Liver (tissue), 9 donors: Measurements from ENCODE around the gene UBE2D4. TPM values are rescaled to one million over a fixed set of nuclear protein-coding genes. Genes with fewer than 3 reads are reported as not detected.
A peak's percentile ranks its signal among the peaks of the same experiment; 100 is the strongest.

Experiments
- DNase-seq: peaks from one replicate; pipeline ENCODE4 v3.0.0-alpha.2; 2017; ENCODE audit warnings: low spot score
- H3K27ac ChIP-seq, 2 donors: one replicate each; pipeline ENCODE4 v1.7.0; 2013; ENCODE audit warnings: inconsistent platforms in 2 of 2, low read length in 2 of 2, control low read depth in 1 of 2, low read depth in 1 of 2, mild to moderate bottlenecking in 1 of 2
- H3K27me3 ChIP-seq, 4 donors: one replicate each; pipeline versions ENCODE4 v1.6.1 to v1.7.0; 2013; ENCODE audit warnings: low read length in 3 of 4, inconsistent platforms in 1 of 4, mild to moderate bottlenecking in 1 of 4, moderate library complexity in 1 of 4; ENCODE audit not compliant: control insufficient read depth in 4 of 4, insufficient read depth in 4 of 4
- H3K36me3 ChIP-seq, 4 donors: one replicate each; pipeline versions ENCODE4 v1.6.1 to v1.7.0; 2013; ENCODE audit warnings: low read length in 3 of 4, mild to moderate bottlenecking in 3 of 4, low read depth in 1 of 4, moderate library complexity in 1 of 4; ENCODE audit not compliant: control insufficient read depth in 4 of 4, insufficient read depth in 3 of 4
- H3K4me1 ChIP-seq, 4 donors: one replicate each; pipeline versions ENCODE4 v1.6.1 to v1.7.0; 2013; ENCODE audit warnings: low read length in 3 of 4, mild to moderate bottlenecking in 3 of 4, moderate library complexity in 1 of 4; ENCODE audit not compliant: control insufficient read depth in 4 of 4, insufficient read depth in 4 of 4
- H3K4me3 ChIP-seq, 3 donors: one replicate each; pipeline versions ENCODE4 v1.6.1 to v1.7.0; 2013; ENCODE audit warnings: low read length in 3 of 3, control low read depth in 1 of 3, low read depth in 1 of 3, mild to moderate bottlenecking in 1 of 3
- H3K9ac ChIP-seq, 2 donors: one replicate each; pipeline ENCODE4 v1.7.0; 2013; ENCODE audit warnings: low read length in 2 of 2, mild to moderate bottlenecking in 2 of 2, moderate library complexity in 2 of 2, control low read depth in 1 of 2, low read depth in 1 of 2
- H3K9me3 ChIP-seq, 4 donors: one replicate each; pipeline versions ENCODE4 v1.6.1 to v1.7.0; 2013; ENCODE audit warnings: low read length in 3 of 4; ENCODE audit not compliant: control insufficient read depth in 4 of 4
- ATF3 ChIP-seq: IDR thresholded peaks from 2 replicates; pipeline ENCODE4 v1.6.1; 2016; ENCODE audit warnings: antibody characterized with exemption
- CTCF ChIP-seq: fragments of 150-350 bp; IDR thresholded peaks from 2 replicates; pipeline ENCODE4 v1.5.1; 2017; ENCODE audit warnings: improper control_type of control experiment, low read depth, low read length; ENCODE audit not compliant: missing input control
- EGR1 ChIP-seq, 2 donors: IDR thresholded peaks; 2 replicates each; pipeline ENCODE4 v1.6.1; 2016 to 2018; ENCODE audit warnings: antibody characterized with exemption in 2 of 2, low read depth in 2 of 2
- FOXA1 ChIP-seq: IDR thresholded peaks from 2 replicates; pipeline ENCODE4 v1.6.1; 2016; ENCODE audit warnings: antibody characterized with exemption
- FOXA2 ChIP-seq: IDR thresholded peaks from 2 replicates; pipeline ENCODE4 v1.6.1; 2016; ENCODE audit warnings: antibody characterized with exemption
- GABPA ChIP-seq, 2 donors: IDR thresholded peaks in 1 of 2; conservative IDR thresholded peaks in 1 of 2; 2 replicates each; pipeline ENCODE4 v1.6.1; 2016; ENCODE audit warnings: antibody characterized with exemption in 2 of 2, mild to moderate bottlenecking in 1 of 2, moderate library complexity in 1 of 2
- HNF4A ChIP-seq, 2 donors: conservative IDR thresholded peaks; 2 replicates each; pipeline ENCODE4 v1.6.1; 2016; ENCODE audit warnings: antibody characterized with exemption in 2 of 2, mild to moderate bottlenecking in 2 of 2
- HNF4G ChIP-seq: IDR thresholded peaks from 2 replicates; pipeline ENCODE4 v1.6.1; 2016; ENCODE audit warnings: antibody characterized with exemption
- JUND ChIP-seq, 2 donors: IDR thresholded peaks; 2 replicates each; pipeline ENCODE4 v1.6.1; 2016; ENCODE audit warnings: antibody characterized with exemption in 2 of 2
- MAX ChIP-seq: IDR thresholded peaks from 2 replicates; pipeline ENCODE4 v1.6.1; 2016; ENCODE audit warnings: antibody characterized with exemption
- NR2F2 ChIP-seq: IDR thresholded peaks from 2 replicates; pipeline ENCODE4 v1.6.1; 2016; ENCODE audit warnings: antibody characterized with exemption
- RAD21 ChIP-seq, 2 donors: IDR thresholded peaks; 2 replicates each; pipeline ENCODE4 v1.6.1; 2016; ENCODE audit warnings: antibody characterized with exemption in 2 of 2, mild to moderate bottlenecking in 2 of 2
- REST ChIP-seq: IDR thresholded peaks from 2 replicates; pipeline ENCODE4 v1.6.1; 2016; ENCODE audit warnings: antibody characterized with exemption, mild to moderate bottlenecking
- RXRA ChIP-seq, 2 donors: IDR thresholded peaks; 2 replicates each; pipeline ENCODE4 v1.6.1; 2017 to 2018; ENCODE audit warnings: antibody characterized with exemption in 2 of 2, mild to moderate bottlenecking in 1 of 2
- SP1 ChIP-seq: IDR thresholded peaks from 2 replicates; pipeline ENCODE4 v1.6.1; 2018; ENCODE audit warnings: antibody characterized with exemption, mild to moderate bottlenecking
- TAF1 ChIP-seq: conservative IDR thresholded peaks from 2 replicates; pipeline ENCODE4 v1.6.1; 2016; ENCODE audit warnings: antibody characterized with exemption, mild to moderate bottlenecking
- YY1 ChIP-seq: IDR thresholded peaks from 2 replicates; pipeline ENCODE4 v1.6.1; 2016; ENCODE audit warnings: antibody characterized with exemption, mild to moderate bottlenecking
- ZBTB33 ChIP-seq: IDR thresholded peaks from 2 replicates; pipeline ENCODE4 v1.6.1; 2016; ENCODE audit warnings: antibody characterized with exemption
- WGBS: extraction: QIAGEN DNeasy Blood & Tissue Kit; methylation state at CpG from one replicate; pipeline ENCODE4 v1.1.7; 2013; 5-methylcytosine and 5-hydroxymethylcytosine counted together
- polyA plus RNA-seq, 2 donors: library from polyadenylated mRNA; stranded (reverse) in 1 of 2; unstranded in 1 of 2; fragments of 200-250 nt in 1 of 2; fragments of >200 nt in 1 of 2; fragmentation: Nextera tagmentation in 1 of 2; extraction: Ambion mirVana in 1 of 2; gene quantifications; one replicate each; pipeline versions ENCODE4 v1.2.1 to v1.2.3, GENCODE V29; 2013 to 2015
- total RNA-seq, 2 donors: library from RNA; depleted of rRNA; stranded (reverse); fragments of >200 nt; gene quantifications; one replicate each; pipeline ENCODE4 v1.2.3, GENCODE V29; 2014
- donor health status: healthy.
- donor health status: healthy.
- donor health status: healthy.
- donor health status: healthy.
- donor health status: healthy.

Gene UBE2D4
- total and polyA plus RNA-seq, 4 donors: 5.1 to 17.9 (median 11.8) TPM

GRCh38 chr7:43931346-43931745, 5.1 kb downstream of the UBE2D4 start:
- TF ChIP-seq JUND (IDR thresholded peaks at IDR 0.05): no peak
- no peak for TF ChIP-seq NR2F2
- TF ChIP-seq YY1: no peak
- no peak for TF ChIP-seq RAD21 (IDR thresholded peaks at IDR 0.05)
- no peak for TF ChIP-seq FOXA1
- TF ChIP-seq HNF4G: no peak
- no peak for TF ChIP-seq RXRA (IDR thresholded peaks at IDR 0.05)
- Histone ChIP-seq H3K9ac (no peak overlapping the region), H3K27ac (no peak overlapping the region), H3K4me1 (peaks cover 0 to 17% (median 14%) of the 10 kb centered on the region in 4 donors), H3K4me3 (no peak overlapping the region), H3K9me3 (no peaks in the 10 kb centered on the region), H3K27me3 (no peaks in the 10 kb centered on the region), H3K36me3 (no peaks in the 10 kb centered on the region)
- DNase-seq: no peak
- 73% methylated on average over 7 of the region's 7 CpGs for WGBS

GRCh38 chr7:43933902-43934560, 7.8 kb downstream of the UBE2D4 start:
- Histone ChIP-seq H3K9me3 (no peaks in the 10 kb centered on the region), H3K27me3 (no peaks in the 10 kb centered on the region), H3K4me3 (no peak overlapping the region), H3K27ac (no peak overlapping the region), H3K36me3 (no peaks in the 10 kb centered on the region), H3K9ac (no peak overlapping the region), H3K4me1 (peaks cover 6 to 15% (median 12%) of the 10 kb centered on the region in 4 donors)
- TF ChIP-seq CTCF (no peak), HNF4A (conservative IDR thresholded peaks at IDR 0.05) (peak; percentile 22 to 31), FOXA2 (no peak), RXRA (IDR thresholded peaks at IDR 0.05) (peak in 1 of 2 donors; percentile 16)
- no peak for DNase-seq
- WGBS: 52% methylated on average over 3 of the region's 3 CpGs

GRCh38 chr7:43937444-43937843, 11.2 kb downstream of the UBE2D4 start:
- no peak overlapping the region for H3K9ac ChIP-seq
- no peaks in the 10 kb centered on the region for H3K36me3 ChIP-seq
- H3K9me3 ChIP-seq: no peaks in the 10 kb centered on the region
- peaks cover 9 to 21% (median 16%) of the 10 kb centered on the region in 4 donors for H3K4me1 ChIP-seq
- H3K27ac ChIP-seq: no peak overlapping the region
- no peak for DNase-seq
- WGBS: 71% methylated on average over 3 of the region's 3 CpGs
- TF ChIP-seq HNF4G (no peak), REST (no peak), MAX (no peak), ZBTB33 (no peak), CTCF (no peak), YY1 (no peak), NR2F2 (no peak), EGR1 (IDR thresholded peaks at IDR 0.05; ENCODE audit: low read depth in 2 of 2) (no peak), ATF3 (no peak), FOXA1 (no peak), SP1 (no peak), HNF4A (conservative IDR thresholded peaks at IDR 0.05) (no peak), TAF1 (no peak), GABPA (IDR thresholded peaks at IDR 0.05 in 1 of 2, conservative IDR thresholded peaks at IDR 0.05 in 1 of 2) (no peak)
- no peaks in the 10 kb centered on the region for H3K27me3 ChIP-seq
- no peak overlapping the region for H3K4me3 ChIP-seq
